OCI-LY7 (cell line): ENCODE results near the gene NR2F2. TPM values are rescaled to one million over a fixed set of nuclear protein-coding genes. Genes with fewer than 3 reads are reported as not detected.

Experiments
- BruUV-seq: library from RNA; stranded (reverse); fragments of 400-500 nt; replicated peaks from 2 replicates; lab custom pipeline; 2021; lab: Mats Ljungman, UMichigan
- CTCF ChIA-PET: fragments of 300-600 bp; sonication (Branson Sonifier 250); formaldehyde crosslinking; loops from one replicate; lab custom pipeline; 2022; ENCODE audit warnings: antibody characterized with exemption; ENCODE audit not compliant: unreplicated experiment; lab: Charles Lee
- POLR2A ChIA-PET: fragments of 300-600 bp; sonication (Branson Sonifier 250); formaldehyde crosslinking; loops from one replicate; lab custom pipeline; 2022; ENCODE audit warnings: antibody characterized with exemption; lab: Charles Lee
- DNase-seq: peaks from one replicate; pipeline ENCODE4 v3.0.0-alpha.2; 2015; ENCODE audit warnings: low spot score
- H2AFZ ChIP-seq: fragments of 200-600 bp; sonication (generic), shearing (Covaris generic); 2 replicates; pipeline ENCODE4 v1.6.1; 2014; ENCODE audit warnings: mild to moderate bottlenecking, antibody characterized with exemption, low read length, moderate library complexity
- H3K27ac ChIP-seq: fragments of 200-600 bp; sonication (generic); 2 replicates; pipeline ENCODE4 v1.5.1; 2014; ENCODE audit warnings: mixed run types, low read depth, mild to moderate bottlenecking, moderate library complexity, low read length, inconsistent platforms; ENCODE audit not compliant: poor library complexity, severe bottlenecking
- H3K36me3 ChIP-seq: fragments of 200-600 bp; sonication (generic); 2 replicates; pipeline ENCODE4 v1.6.1; 2014; ENCODE audit warnings: mild to moderate bottlenecking, antibody characterized with exemption, low read length, moderate library complexity, mixed read lengths; ENCODE audit not compliant: insufficient read depth
- H3K4me1 ChIP-seq: fragments of 200-600 bp; sonication (generic); 2 replicates; pipeline ENCODE4 v1.5.1; 2014; ENCODE audit warnings: mild to moderate bottlenecking, low read length; ENCODE audit not compliant: insufficient read depth, poor library complexity, severe bottlenecking
- H3K4me2 ChIP-seq: fragments of 200-600 bp; sonication (generic); 2 replicates; pipeline ENCODE4 v1.6.1; 2014; ENCODE audit warnings: mild to moderate bottlenecking, low read length
- H3K4me3 ChIP-seq: fragments of 200-600 bp; sonication (generic); 2 replicates; pipeline ENCODE4 v1.5.1; 2014; ENCODE audit warnings: mild to moderate bottlenecking, low read depth, low read length; ENCODE audit not compliant: poor library complexity, severe bottlenecking
- H3K79me2 ChIP-seq: fragments of 200-600 bp; sonication (generic); 2 replicates; pipeline ENCODE4 v1.6.1; 2016; ENCODE audit warnings: low read depth, mild to moderate bottlenecking, low read length, moderate library complexity, mixed read lengths; ENCODE audit not compliant: insufficient read depth
- H3K9me2 ChIP-seq: fragments of 200-600 bp; sonication (generic); 2 replicates; pipeline ENCODE4 v1.6.1; 2016; ENCODE audit warnings: mild to moderate bottlenecking, low read length, mixed read lengths; ENCODE audit not compliant: insufficient read depth
- H3K9me3 ChIP-seq: fragments of 200-600 bp; sonication (generic); 2 replicates; pipeline ENCODE4 v1.6.1; 2014; ENCODE audit warnings: mild to moderate bottlenecking, mixed run types, low read length, mixed read lengths
- H4K20me1 ChIP-seq: fragments of 200-600 bp; sonication (generic); 2 replicates; pipeline ENCODE4 v1.6.1; 2014; ENCODE audit warnings: mild to moderate bottlenecking, antibody characterized with exemption, low read length, moderate library complexity, mixed read lengths; ENCODE audit not compliant: insufficient read depth
- CTCF ChIP-seq: fragments of 200-600 bp; sonication (generic); conservative IDR thresholded peaks from 2 replicates; pipeline ENCODE4 v1.5.1; 2014; ENCODE audit warnings: mild to moderate bottlenecking, antibody characterized with exemption, low read length, moderate library complexity, mixed read lengths
- EZH2phosphoT487 ChIP-seq: fragments of 200-600 bp; sonication (generic); IDR thresholded peaks from 2 replicates; pipeline ENCODE4 v1.6.1; 2018; ENCODE audit warnings: low read depth, borderline replicate concordance, mild to moderate bottlenecking, mixed run types, antibody characterized with exemption, low read length, moderate library complexity, mixed read lengths
- intact Hi-C: fragments of 100-400 bp; cut with micrococcal nuclease; formaldehyde crosslinking; loops from one replicate; pipeline ENCODE4 v1.10.0; 2022; ENCODE audit not compliant: unreplicated experiment
- total RNA-seq, 2 experiments: library from RNA; depleted of rRNA in 1 of 2; stranded (reverse); fragments of >200 nt in 1 of 2; shearing (Covaris generic) in 1 of 2; gene quantifications; 2 replicates each; pipeline ENCODE4 v1.2.3, GENCODE V29; 2014 to 2022

NR2F2 gene
- total RNA-seq, 2 experiments from 2014 or later = not detected

- no TSS peak for BruUV-seq
- Histone ChIP-seq H3K36me3 (no peaks in the 10 kb centered on the region), H4K20me1 (no peaks in the 10 kb centered on the region), H3K9me3 (0 out of 2 replicates have a peak, but pooled peaks cover 4% of the 10 kb centered on the region), H3K9me2 (no peaks in the 10 kb centered on the region), H3K27ac (no peak overlapping the region), H3K4me2 (no peak overlapping the region), H3K4me1 (no peaks in the 10 kb centered on the region), H3K79me2 (no peaks in the 10 kb centered on the region), H2AFZ (no peak overlapping the region), H3K4me3 (no peak overlapping the region)
- no peak for TF ChIP-seq EZH2phosphoT487
- no peak for TF ChIP-seq CTCF
- POLR2A ChIA-PET = no interaction called here
- no peak for DNase-seq
- CTCF ChIA-PET = no interaction called here
- intact Hi-C loops = no loop called here
Measured at GRCh38 chr15:96300836-96301235, 29.7 kb upstream of the NR2F2 start.

- CTCF ChIA-PET = no interaction called here
- Histone ChIP-seq H3K4me3 (no peak overlapping the region), H3K9me2 (no peaks in the 10 kb centered on the region), H2AFZ (no peak overlapping the region), H3K36me3 (no peaks in the 10 kb centered on the region), H3K9me3 (no peaks in the 10 kb centered on the region), H3K4me2 (no peak overlapping the region), H4K20me1 (no peaks in the 10 kb centered on the region), H3K4me1 (no peaks in the 10 kb centered on the region), H3K27ac (no peak overlapping the region), H3K79me2 (no peaks in the 10 kb centered on the region)
- POLR2A ChIA-PET = interaction anchor here (0.5 kb wide), 1 partner anchor 37 kb away, joined by 3 read pairs; no protein-coding TSS in a partner anchor
- intact Hi-C loops = no loop called here
- BruUV-seq = no TSS peak
- TF ChIP-seq EZH2phosphoT487 (no peak), CTCF (no peak)
- no peak for DNase-seq
Measured at GRCh38 chr15:96303503-96304056, 26.9 kb upstream of the NR2F2 start.

GRCh38 chr15:96304839-96305238, 25.7 kb upstream of the NR2F2 start:
- Histone ChIP-seq H3K27ac (no peak overlapping the region), H3K9me3 (no peaks in the 10 kb centered on the region), H3K4me1 (no peaks in the 10 kb centered on the region), H3K9me2 (no peaks in the 10 kb centered on the region), H3K36me3 (no peaks in the 10 kb centered on the region), H3K4me2 (no peak overlapping the region), H4K20me1 (no peaks in the 10 kb centered on the region), H3K79me2 (no peaks in the 10 kb centered on the region), H2AFZ (no peak overlapping the region), H3K4me3 (no peak overlapping the region)
- ChIA-PET CTCF (no interaction called here), POLR2A (no interaction called here)
- BruUV-seq = no TSS peak
- TF ChIP-seq CTCF (no peak), EZH2phosphoT487 (no peak)
- intact Hi-C loops = no loop called here
- no peak for DNase-seq
